ENCODE measurements around the gene MFN1. TPM values are rescaled to one million over a fixed set of nuclear protein-coding genes. Genes with fewer than 3 reads are reported as not detected.

The MFN1 gene
- total RNA-seq, 1 experiment from 2014 or later = 45.2 TPM

- Histone ChIP-seq H3K27ac (ENCODE audit: insufficient read length, low read depth, low read length) (no peak overlapping the region), H3K9me3 (ENCODE audit: control insufficient read depth, low read depth, low read length) (no peaks in the 10 kb centered on the region), H3K9ac (ENCODE audit: extremely low read depth, insufficient read length, low read length) (no peak overlapping the region), H4K20me1 (ENCODE audit: control insufficient read depth, insufficient read depth, insufficient read length) (no peaks in the 10 kb centered on the region), H2AFZ (ENCODE audit: low read length) (no peak overlapping the region), H3K4me2 (ENCODE audit: insufficient read depth, insufficient read length, low read length) (no peak overlapping the region), H3K4me1 (ENCODE audit: insufficient read depth, low read length) (no peaks in the 10 kb centered on the region; the same call in 1 of the 2 replicates), H4K5ac (ENCODE audit: insufficient read length, low read depth, low read length) (no peak overlapping the region), H3T11ph (ENCODE audit: low read length) (no peak overlapping the region), H4K91ac (ENCODE audit: insufficient read length, low read depth, low read length) (no peak overlapping the region), H2BK20ac (ENCODE audit: low read depth, low read length, poor library complexity, severe bottlenecking) (no peak overlapping the region), H2BK12ac (ENCODE audit: insufficient read length, low read depth, low read length) (no peak overlapping the region), H2BK5ac (ENCODE audit: insufficient read length, low read length) (no peak overlapping the region), H3K18ac (ENCODE audit: insufficient read length, low read depth, low read length) (no peak overlapping the region), H3K79me1 (ENCODE audit: insufficient read depth, low read depth, low read length, poor library complexity, severe bottlenecking) (no peaks in the 10 kb centered on the region), H3K27me3 (ENCODE audit: insufficient read depth, low read length) (no peaks in the 10 kb centered on the region), H4K8ac (replicated peaks; ENCODE audit: insufficient read length, low read depth, low read length) (no peak overlapping the region), H2BK15ac (ENCODE audit: low read depth, low read length) (no peak overlapping the region), H2AK5ac (ENCODE audit: insufficient read length, low read length) (no peak overlapping the region), H3K23ac (ENCODE audit: insufficient read length, low read depth, low read length) (no peak overlapping the region), H3K14ac (ENCODE audit: insufficient read depth, low read length) (no peak overlapping the region), H3K56ac (ENCODE audit: insufficient read length, low read depth, low read length) (no peak overlapping the region), H3K4ac (ENCODE audit: low read depth, low read length) (no peak overlapping the region), H2BK120ac (ENCODE audit: low read depth, low read length, poor library complexity, severe bottlenecking) (no peak overlapping the region), H3K23me2 (ENCODE audit: insufficient read length, low read depth, low read length, poor library complexity, severe bottlenecking) (no peaks in the 10 kb centered on the region), H3K79me2 (ENCODE audit: insufficient read depth, low read length) (no peaks in the 10 kb centered on the region)
- Mint-ChIP-seq H3K27me3 (ENCODE audit: low read depth) (no peaks in the 10 kb centered on the region), H3K36me3 (ENCODE audit: insufficient read depth in 1 of 3, low read depth in 3 of 3) (peaks cover 0 to 9% (median 1%) of the 10 kb centered on the region in 3 experiments; a peak in 3 of 7 replicates), H3K9me3 (peaks cover 5% of the 10 kb centered on the region in 2 experiments; a peak in 3 of 5 replicates), H3K27ac (no peak overlapping the region), H3K4me1 (peaks cover 3 to 4% of the 10 kb centered on the region in 2 experiments; a peak in 3 of 4 replicates), H3K4me3 (no peak overlapping the region)
- no CpG with 5 or more reads among the region's 3 CpGs for WGBS (ENCODE audit: extremely low coverage, insufficient read length, low lambda C conversion rate)
- DNase-seq = no peak
- no peak for TF ChIP-seq CTCF (conservative IDR thresholded peaks at IDR 0.05)
Observed at GRCh38 chr3:179301645-179302044, 45.9 kb upstream of the MFN1 start.
